GM21526 (cell line): ENCODE data around the gene TMA7B.
"Not testable (repeated sequence)": the region's sequence is repeated elsewhere in the genome, so short reads cannot be mapped to it uniquely, and the experiment has no call there.

ENCODE experiments used
- ATAC-seq: cut with Tn5 transposase; IDR thresholded peaks from one replicate; pipeline ENCODE4 v1.9.1; 2021; ENCODE audit warnings: moderate library complexity; ENCODE audit not compliant: unreplicated experiment, low FRiP score

TMA7B gene

DNA sequence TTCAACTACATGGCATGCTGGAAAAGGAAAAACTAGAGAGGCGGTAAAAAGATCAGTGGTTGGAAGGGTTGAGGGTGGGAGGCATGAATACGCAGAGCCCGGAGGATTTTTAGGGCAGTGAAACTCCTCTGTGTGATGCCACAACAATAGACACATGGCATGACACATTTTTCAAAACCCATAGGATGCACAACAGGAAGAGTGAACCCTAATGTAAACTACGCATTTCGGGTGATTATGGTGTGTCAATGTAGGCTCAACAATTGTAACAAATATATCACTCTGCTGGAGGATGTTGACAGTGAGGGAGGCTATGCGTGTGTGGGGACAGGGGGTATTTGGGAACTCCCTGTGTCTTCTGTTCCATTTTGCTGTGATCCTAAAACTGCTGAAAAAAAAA is 18.9 kb downstream of the TMA7B start:
- ATAC-seq = no peak

GRCh38 chr22:39979458-39979857 is 19.3 kb downstream of the TMA7B start:
- no peak for ATAC-seq

DNA sequence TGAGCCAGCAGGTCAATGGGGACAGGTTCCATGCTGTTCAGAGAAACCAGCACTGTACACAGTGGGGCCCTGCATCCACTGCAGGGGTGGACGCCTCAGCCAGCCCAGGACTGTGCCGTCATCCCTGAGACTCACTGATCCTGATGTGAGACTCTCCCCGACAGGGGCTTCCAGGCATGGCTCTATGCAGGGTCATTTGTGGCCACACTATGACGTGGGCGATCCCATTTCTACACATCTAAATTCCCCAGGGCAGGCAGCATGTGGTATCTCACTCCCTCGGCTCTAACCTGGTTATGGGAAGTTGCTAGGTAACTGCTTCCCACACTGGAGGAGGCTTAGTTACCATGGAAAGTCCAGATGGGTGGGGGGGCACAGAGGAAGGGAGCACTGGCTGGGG is 20.4 kb downstream of the TMA7B start:
- no peak for ATAC-seq

DNA sequence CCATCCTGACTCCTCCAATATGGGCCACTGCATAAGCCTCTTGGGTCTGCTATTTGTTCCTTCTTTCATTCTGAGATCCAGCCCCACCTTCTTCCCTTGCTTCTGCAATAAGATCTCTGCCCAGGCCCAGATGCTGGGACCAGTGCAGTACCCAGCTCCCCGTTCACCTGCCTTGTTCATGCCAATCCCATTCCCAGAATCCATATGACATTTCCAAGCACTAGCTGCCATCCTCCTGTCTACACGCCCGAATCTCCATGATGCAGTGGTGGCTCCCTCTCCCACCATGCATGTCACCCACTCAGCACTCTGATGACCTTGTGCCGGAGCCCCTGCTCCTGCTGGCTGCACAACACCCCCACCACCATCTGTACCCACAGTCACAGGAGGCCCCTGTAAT is 23.1 kb downstream of the TMA7B start:
- no peak for ATAC-seq

- ATAC-seq = no peak
These were observed 23.8 kb downstream of the TMA7B start for GRCh38 chr22:39984006-39984405.

DNA sequence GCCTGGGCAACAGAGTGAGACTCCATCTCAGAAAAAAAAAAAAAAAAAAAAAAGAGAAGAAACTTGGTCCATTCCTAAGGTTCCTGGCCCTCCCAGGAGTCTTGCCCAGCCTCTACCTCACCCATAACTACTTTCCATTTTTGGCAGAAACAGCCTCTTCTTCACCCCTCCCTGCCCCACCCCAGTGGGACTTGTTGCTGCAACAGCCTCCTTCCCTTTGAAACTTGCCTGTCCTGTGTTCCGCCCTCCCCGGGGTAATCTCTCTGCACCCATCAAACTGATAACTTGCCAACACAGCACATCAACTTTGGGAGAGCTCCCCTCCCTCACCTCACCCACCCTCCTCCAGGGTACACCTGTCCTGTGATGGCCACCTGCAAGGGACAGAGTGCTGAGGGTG is 24.5 kb downstream of the TMA7B start:
- no peak for ATAC-seq

DNA sequence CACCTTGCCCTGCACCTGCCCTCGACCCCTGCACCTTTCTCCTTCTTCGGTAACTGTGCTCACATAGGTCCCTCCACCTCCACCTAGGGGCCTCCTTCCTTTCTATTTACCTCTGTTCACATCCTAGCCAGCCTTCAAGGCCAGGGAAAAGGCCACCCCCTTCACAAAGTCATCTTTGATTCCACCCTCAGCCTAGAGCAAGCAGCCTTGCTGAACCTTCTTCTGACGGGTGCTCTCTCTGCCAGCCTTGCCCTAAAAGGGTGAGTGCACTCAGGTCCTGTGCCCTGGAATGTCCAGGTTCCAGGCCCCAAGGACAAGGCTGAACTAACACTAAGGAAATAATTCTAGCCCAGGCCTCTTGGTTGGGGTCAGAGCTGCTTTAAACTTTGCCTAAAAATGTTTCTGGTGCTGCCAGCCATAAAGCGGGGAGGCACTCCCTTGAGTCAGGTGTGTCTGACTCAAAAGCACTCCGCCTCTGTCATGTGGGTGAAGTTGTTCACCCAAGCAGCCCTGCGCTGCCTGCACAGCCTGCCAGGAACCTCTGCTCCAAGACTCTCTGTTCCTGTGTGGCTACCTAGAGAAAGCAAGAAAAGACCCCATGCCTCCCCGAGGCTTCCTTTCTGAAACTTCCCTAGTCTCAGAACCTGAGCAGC is 25.3 kb downstream of the TMA7B start:
- no peak for ATAC-seq

GRCh38 chr22:39988386-39989114 is 28.4 kb downstream of the TMA7B start:
- ATAC-seq = no peak

GRCh38 chr22:39989633-39990032 is 29.4 kb downstream of the TMA7B start:
- no peak for ATAC-seq

GRCh38 chr22:39990686-39991085 is 30.5 kb downstream of the TMA7B start:
- no peak for ATAC-seq

DNA sequence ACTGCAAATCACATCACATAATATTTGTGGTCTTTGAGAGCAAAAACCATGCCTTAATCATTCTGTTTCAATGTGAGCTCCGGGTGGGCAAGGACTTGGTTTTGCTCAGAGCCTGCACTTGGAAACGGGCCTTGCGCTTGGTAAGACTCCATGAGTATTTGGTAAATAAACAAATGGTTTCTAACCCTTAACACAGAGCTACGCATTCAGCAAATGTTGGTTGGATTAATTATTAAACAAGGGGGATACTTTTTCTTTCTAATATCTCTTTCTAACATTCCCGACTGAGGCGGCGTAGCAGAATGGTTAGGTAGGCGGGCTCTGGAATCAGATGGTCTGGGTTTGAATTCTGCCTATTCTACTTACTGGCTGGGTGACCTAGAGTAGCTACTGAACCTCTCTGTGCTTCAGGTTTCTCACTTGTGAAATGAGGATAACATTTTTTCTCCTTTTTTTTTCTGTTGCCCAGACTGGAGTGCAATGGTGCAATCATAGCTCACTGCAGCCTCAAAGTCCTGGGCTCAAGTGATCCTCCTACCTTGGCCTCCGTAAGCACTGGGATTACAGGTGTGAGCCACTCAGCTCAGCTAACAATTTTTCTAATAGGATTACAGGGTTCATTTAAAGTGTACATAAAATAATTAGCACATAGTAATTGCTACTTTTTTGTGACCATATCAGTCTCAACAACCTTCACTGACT is 31.1 kb downstream of the TMA7B start:
- ATAC-seq = no peak

DNA sequence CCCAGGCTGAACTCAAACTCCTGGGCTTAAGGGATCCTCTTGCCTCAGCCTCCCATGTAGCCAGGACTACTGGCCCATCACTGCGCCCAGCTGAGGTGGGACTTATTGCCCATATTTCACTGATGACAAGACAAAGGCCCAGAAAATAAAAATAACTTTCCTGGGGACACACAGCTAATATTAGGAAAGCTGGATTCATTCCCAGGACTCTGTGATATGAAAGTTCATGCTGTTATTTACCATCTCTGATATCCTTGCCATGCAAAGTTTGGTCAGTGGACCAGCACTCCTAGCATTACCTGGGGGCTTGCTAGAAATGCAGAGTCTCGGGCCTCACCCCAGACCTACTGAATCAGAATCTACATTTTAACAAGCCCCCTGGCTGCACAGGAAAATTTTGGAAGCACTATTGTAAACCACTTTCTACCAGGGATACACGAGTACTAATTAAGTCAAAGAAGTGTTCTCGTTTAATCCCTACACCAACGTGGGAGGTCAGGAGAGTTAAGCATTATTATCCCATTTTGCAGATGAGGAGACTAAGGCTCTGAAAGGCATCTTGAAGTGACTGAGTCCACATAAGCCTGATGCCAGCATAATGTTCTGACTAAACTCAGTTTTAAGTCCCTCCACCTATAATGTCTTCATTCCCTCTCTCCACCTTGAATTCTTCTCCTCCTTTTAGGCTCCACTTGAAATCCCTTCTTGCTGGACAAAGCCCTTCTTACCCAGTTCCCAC is 32.1 kb downstream of the TMA7B start:
- ATAC-seq = no peak

GRCh38 chr22:39992894-39993293 is 32.7 kb downstream of the TMA7B start:
- ATAC-seq = not testable (repeated sequence)

DNA sequence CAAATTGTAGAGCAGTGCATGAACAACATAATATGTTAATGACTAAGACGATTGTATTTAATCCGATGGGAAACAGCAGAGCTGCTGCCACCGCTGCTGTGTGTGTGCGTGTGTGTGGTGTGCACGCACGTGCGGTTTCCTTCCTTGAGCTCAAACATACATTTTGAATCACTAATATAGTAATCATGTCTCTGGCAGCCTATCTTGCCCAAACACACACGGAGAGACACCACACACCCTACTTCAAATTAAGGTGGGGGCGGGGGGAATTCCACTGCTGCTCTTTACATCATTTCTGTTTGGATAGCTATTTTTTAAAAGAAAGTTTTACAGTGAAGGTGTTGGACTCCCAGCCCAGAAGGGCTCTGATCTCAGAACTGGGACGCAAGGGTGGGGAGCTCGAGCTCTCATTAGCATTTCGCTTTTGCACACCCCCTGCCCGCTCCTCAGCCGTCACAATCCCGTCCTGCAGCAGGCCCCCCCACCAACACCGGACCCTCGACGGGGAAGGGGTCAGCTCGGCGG is 33.9 kb downstream of the TMA7B start:
- ATAC-seq = no peak

GRCh38 chr22:39994566-39995392 is 34.6 kb downstream of the TMA7B start, which contains the start of gene FAM83F:
TSS of gene FAM83F (plus strand) at chr22:39994954. CDS start at chr22:39995043, 89 bp downstream.
- no peak for ATAC-seq

- ATAC-seq = no peak
These were observed 35.4 kb downstream of the TMA7B start for GRCh38 chr22:39995393-39996252.

DNA sequence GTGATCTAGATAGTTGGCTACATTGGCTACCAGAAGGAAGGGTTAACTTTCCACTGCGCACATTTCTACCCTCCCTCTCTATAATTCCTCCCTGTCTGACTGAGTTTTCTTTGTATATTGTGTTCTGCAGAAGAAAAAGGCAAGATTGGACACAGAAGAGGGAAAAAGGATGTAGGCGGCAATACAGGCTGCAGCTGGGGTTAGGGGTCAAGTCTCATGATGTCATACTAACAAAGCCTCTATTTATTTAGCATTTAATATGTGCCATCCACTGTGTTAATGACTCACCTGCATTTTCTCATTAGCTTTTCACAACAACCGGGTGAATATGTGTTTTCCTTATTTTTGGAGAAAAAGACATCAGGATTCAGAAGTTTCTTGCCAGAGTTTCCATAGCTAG is 36.5 kb downstream of the TMA7B start:
- ATAC-seq = no peak

DNA sequence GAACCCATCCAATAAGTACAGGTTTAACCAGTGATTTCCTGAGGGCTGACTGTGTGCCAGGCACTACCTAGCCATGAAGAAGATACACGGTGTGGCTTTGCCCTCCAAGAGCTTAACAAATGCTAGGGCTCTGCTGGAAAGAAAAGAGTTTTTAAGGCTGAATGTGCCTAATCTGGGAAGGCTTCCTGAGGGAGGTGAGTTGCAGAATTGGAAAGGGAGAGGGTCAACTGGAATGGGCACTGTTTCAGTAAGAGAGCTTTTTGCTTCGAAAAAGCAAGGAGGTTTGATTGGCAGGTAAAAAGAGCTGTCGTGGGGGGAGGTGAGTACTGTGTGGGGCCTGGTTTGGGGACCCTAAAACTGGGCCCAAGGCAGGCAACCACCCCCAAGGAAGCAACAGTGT is 37.2 kb downstream of the TMA7B start:
- ATAC-seq = no peak
